SJSA1 (cell line): Measurements from ENCODE around the gene PARP3. TPM values are rescaled to one million over a fixed set of nuclear protein-coding genes. Genes with fewer than 3 reads are reported as not detected.
"Not testable (repeated sequence)": the region's sequence is repeated elsewhere in the genome, so short reads cannot be mapped to it uniquely, and the experiment has no call there.

Source experiments
- DNase-seq, 2 experiments: peaks; one replicate each; pipeline ENCODE4 v3.0.0-alpha.2; 2015 to 2020; ENCODE audit warnings: low spot score in 2 of 2, low read depth in 1 of 2
- H3K27ac ChIP-seq: fragments of 250-450 bp; sonication (Bioruptor Pico); 2 replicates; pipeline ENCODE4 v1.5.1; 2020; ENCODE audit warnings: mild to moderate bottlenecking, moderate library complexity
- H3K27me3 ChIP-seq: fragments of 250-450 bp; sonication (Bioruptor Pico); replicated peaks from 2 replicates; pipeline ENCODE4 v1.5.1; 2020; ENCODE audit warnings: mild to moderate bottlenecking, moderate library complexity
- H3K36me3 ChIP-seq: fragments of 250-450 bp; sonication (Bioruptor Pico); 2 replicates; pipeline ENCODE4 v1.5.1; 2020; ENCODE audit warnings: mild to moderate bottlenecking
- H3K4me1 ChIP-seq: fragments of 250-450 bp; sonication (Bioruptor Pico); replicated peaks from 2 replicates; pipeline ENCODE4 v1.6.1; 2021; ENCODE audit warnings: mild to moderate bottlenecking
- H3K4me3 ChIP-seq: fragments of 250-450 bp; sonication (Bioruptor Pico); 2 replicates; pipeline ENCODE4 v1.5.1; 2020; ENCODE audit warnings: mild to moderate bottlenecking
- H3K9me3 ChIP-seq: fragments of 250-450 bp; sonication (Bioruptor Pico); replicated peaks from 2 replicates; pipeline ENCODE4 v1.5.1; 2020; ENCODE audit warnings: mild to moderate bottlenecking
- total RNA-seq: library from RNA; depleted of rRNA; stranded (reverse); fragments of >200 nt; shearing (Covaris generic); gene quantifications from 2 replicates; pipeline ENCODE4 v1.2.3, GENCODE V29; 2014

PARP3 gene
- total RNA-seq, 1 experiment from 2014 or later = 17.9 TPM

- no peak overlapping the region for H3K27ac ChIP-seq
- H3K27me3 ChIP-seq = no peaks in the 10 kb centered on the region
- no peak overlapping the region for H3K4me3 ChIP-seq
- DNase-seq = no peak
- H3K36me3 ChIP-seq = peaks cover 6% of the 10 kb centered on the region
- H3K4me1 ChIP-seq = peaks cover 22% of the 10 kb centered on the region
- H3K9me3 ChIP-seq = no peaks in the 10 kb centered on the region
Measured at GRCh38 chr3:51986010-51986947, 44.1 kb downstream of the PARP3 start.

- H3K9me3 ChIP-seq = no peaks in the 10 kb centered on the region
- no peaks in the 10 kb centered on the region for H3K27me3 ChIP-seq
- H3K36me3 ChIP-seq = peaks cover 15% of the 10 kb centered on the region
- H3K4me3 ChIP-seq = no peak overlapping the region
- no peak for DNase-seq
- no peak overlapping the region for H3K27ac ChIP-seq
- H3K4me1 ChIP-seq = peaks cover 15% of the 10 kb centered on the region
Measured at GRCh38 chr3:51987568-51987967, 45.4 kb downstream of the PARP3 start.

GRCh38 chr3:51988286-51989146 is 46.4 kb downstream of the PARP3 start:
- Histone ChIP-seq H3K36me3 (peaks cover 24% of the 10 kb centered on the region), H3K4me1 (peaks cover 5% of the 10 kb centered on the region), H3K4me3 (no peak overlapping the region), H3K9me3 (no peaks in the 10 kb centered on the region), H3K27me3 (no peaks in the 10 kb centered on the region), H3K27ac (no peak overlapping the region)
- DNase-seq = no peak

- H3K27ac ChIP-seq, H3K4me1 ChIP-seq, DNase-seq, H3K9me3 ChIP-seq, H3K27me3 ChIP-seq, H3K4me3 ChIP-seq: not testable (repeated sequence)
- peaks cover 43% of the 10 kb centered on the region for H3K36me3 ChIP-seq
Measured at GRCh38 chr3:51990501-51990971, 48.4 kb downstream of the PARP3 start.

- Histone ChIP-seq H3K36me3 (peaks cover 43% of the 10 kb centered on the region), H3K27ac (no peak overlapping the region)
- DNase-seq = no peak
Measured at GRCh38 chr3:51992017-51992682, 50.0 kb downstream of the PARP3 start.

GRCh38 chr3:51993657-51994056 is 51.5 kb downstream of the PARP3 start:
- not testable (repeated sequence) for H3K4me3 ChIP-seq, DNase-seq, H3K27ac ChIP-seq, H3K9me3 ChIP-seq, H3K27me3 ChIP-seq
- Histone ChIP-seq H3K36me3 (peaks cover 43% of the 10 kb centered on the region), H3K4me1 (peaks cover 12% of the 10 kb centered on the region)

More at GRCh38 chr3:51992017-51992682, 50.0 kb downstream of the PARP3 start:
- peaks cover 9% of the 10 kb centered on the region for H3K4me1 ChIP-seq
- no peaks in the 10 kb centered on the region for H3K9me3 ChIP-seq
- no peaks in the 10 kb centered on the region for H3K27me3 ChIP-seq
- no peak overlapping the region for H3K4me3 ChIP-seq

GRCh38 chr3:51994530-51994929 is 52.4 kb downstream of the PARP3 start:
- Histone ChIP-seq H3K9me3 (no peaks in the 10 kb centered on the region), H3K4me3 (peak overlapping the region; percentile 79), H3K36me3 (peaks cover 43% of the 10 kb centered on the region), H3K27ac (peak overlapping the region; percentile 85; the same call in 1 of the 2 replicates), H3K27me3 (no peaks in the 10 kb centered on the region), H3K4me1 (peaks cover 12% of the 10 kb centered on the region)
- DNase-seq = no peak

- Histone ChIP-seq H3K9me3 (no peaks in the 10 kb centered on the region), H3K27ac (peak within 1 kb of the TSS; percentile 85), H3K27me3 (no peaks in the 10 kb centered on the region), H3K4me3 (peak within 1 kb of the TSS; percentile 79), H3K36me3 (peaks cover 43% of the 10 kb centered on the region), H3K4me1 (peaks cover 12% of the 10 kb centered on the region)
- DNase-seq = peak; percentile 81 to 88
Measured at GRCh38 chr3:51995346-51996163, 53.4 kb downstream of the PARP3 start, which contains the start of gene RPL29. TSS of gene RPL29 (minus strand) at chr3:51995895. CDS start at chr3:51995461, 434 bp downstream.

- no peak overlapping the region for H3K27ac ChIP-seq
Measured at GRCh38 chr3:51997172-51997571, 55.0 kb downstream of the PARP3 start.

GRCh38 chr3:51997935-51998596 is 55.9 kb downstream of the PARP3 start:
- H3K9me3 ChIP-seq = no peaks in the 10 kb centered on the region
- H3K4me3 ChIP-seq = no peak overlapping the region
- no peak overlapping the region for H3K27ac ChIP-seq
- peaks cover 23% of the 10 kb centered on the region for H3K36me3 ChIP-seq
- DNase-seq = no peak
- H3K4me1 ChIP-seq = peaks cover 12% of the 10 kb centered on the region
- no peaks in the 10 kb centered on the region for H3K27me3 ChIP-seq

More at GRCh38 chr3:51997172-51997571, 55.0 kb downstream of the PARP3 start:
- Histone ChIP-seq H3K9me3 (no peaks in the 10 kb centered on the region), H3K36me3 (peaks cover 32% of the 10 kb centered on the region), H3K4me1 (peaks cover 12% of the 10 kb centered on the region), H3K4me3 (no peak overlapping the region), H3K27me3 (no peaks in the 10 kb centered on the region)
- no peak for DNase-seq
